H9 (cell line): ENCODE results near the gene IL21R. TPM values are rescaled to one million over a fixed set of nuclear protein-coding genes. Genes with fewer than 3 reads are reported as not detected.

Experiments
- DNase-seq: peaks from one replicate; pipeline ENCODE4 v3.0.0-alpha.2; 2017
- H2AFZ ChIP-seq: one replicate; pipeline ENCODE4 v1.6.1; 2013; ENCODE audit warnings: mild to moderate bottlenecking, low read length, control low read depth, moderate library complexity
- H2AK5ac ChIP-seq: 2 replicates; pipeline ENCODE4 v1.6.1; 2013; ENCODE audit warnings: low read length, control low read depth, mixed read lengths; ENCODE audit not compliant: insufficient read length
- H2BK120ac ChIP-seq: one replicate; pipeline ENCODE4 v1.6.1; 2013; ENCODE audit warnings: low read depth, mild to moderate bottlenecking, low read length, control low read depth, inconsistent platforms; ENCODE audit not compliant: poor library complexity, severe bottlenecking
- H2BK12ac ChIP-seq: 2 replicates; pipeline ENCODE4 v1.6.1; 2013; ENCODE audit warnings: low read length, control low read depth, mixed read lengths, low read depth; ENCODE audit not compliant: insufficient read length
- H2BK15ac ChIP-seq: 2 replicates; pipeline ENCODE4 v1.6.1; 2013; ENCODE audit warnings: low read depth, low read length, control low read depth
- H2BK20ac ChIP-seq: one replicate; pipeline ENCODE4 v1.6.1; 2013; ENCODE audit warnings: low read depth, mild to moderate bottlenecking, low read length, control low read depth, inconsistent platforms; ENCODE audit not compliant: poor library complexity, severe bottlenecking
- H2BK5ac ChIP-seq: 2 replicates; pipeline ENCODE4 v1.6.1; 2013; ENCODE audit warnings: low read length, control low read depth, mixed read lengths; ENCODE audit not compliant: insufficient read length
- H3K14ac ChIP-seq: 2 replicates; pipeline ENCODE4 v1.6.1; 2013; ENCODE audit warnings: low read length, control low read depth; ENCODE audit not compliant: insufficient read depth
- H3K18ac ChIP-seq: 2 replicates; pipeline ENCODE4 v1.6.1; 2013; ENCODE audit warnings: low read depth, mild to moderate bottlenecking, mixed read lengths, low read length, control low read depth; ENCODE audit not compliant: insufficient read length
- H3K23ac ChIP-seq: 2 replicates; pipeline ENCODE4 v1.6.1; 2013; ENCODE audit warnings: low read length, control low read depth, mixed read lengths, low read depth; ENCODE audit not compliant: insufficient read length
- H3K23me2 ChIP-seq: 2 replicates; pipeline ENCODE4 v1.6.1; 2013; ENCODE audit warnings: low read depth, mild to moderate bottlenecking, mixed read lengths, low read length, control low read depth; ENCODE audit not compliant: insufficient read length, poor library complexity, severe bottlenecking
- H3K27ac ChIP-seq: 2 replicates; pipeline ENCODE4 v1.5.1; 2013; ENCODE audit warnings: low read length, control low read depth, mixed read lengths, low read depth; ENCODE audit not compliant: insufficient read length
- H3K27me3 ChIP-seq: 2 replicates; pipeline ENCODE4 v1.6.1; 2013; ENCODE audit warnings: low read length, control low read depth, inconsistent platforms; ENCODE audit not compliant: insufficient read depth
- H3K4ac ChIP-seq: 2 replicates; pipeline ENCODE4 v1.6.1; 2013; ENCODE audit warnings: low read depth, mild to moderate bottlenecking, control low read depth, inconsistent platforms, low read length, moderate library complexity
- H3K4me1 ChIP-seq: 2 replicates; pipeline ENCODE4 v1.6.1; 2013; ENCODE audit warnings: low read length, control low read depth, inconsistent platforms; ENCODE audit not compliant: insufficient read depth
- H3K4me2 ChIP-seq: 2 replicates; pipeline ENCODE4 v1.6.1; 2013; ENCODE audit warnings: low read length, control low read depth, mixed read lengths; ENCODE audit not compliant: insufficient read length, insufficient read depth
- H3K56ac ChIP-seq: 2 replicates; pipeline ENCODE4 v1.6.1; 2013; ENCODE audit warnings: low read depth, mild to moderate bottlenecking, mixed read lengths, low read length, control low read depth; ENCODE audit not compliant: insufficient read length
- H3K79me1 ChIP-seq: 2 replicates; pipeline ENCODE4 v1.6.1; 2013; ENCODE audit warnings: low read depth, mild to moderate bottlenecking, moderate library complexity, low read length, control low read depth, inconsistent platforms; ENCODE audit not compliant: insufficient read depth, poor library complexity, severe bottlenecking
- H3K79me2 ChIP-seq: 2 replicates; pipeline ENCODE4 v1.6.1; 2013; ENCODE audit warnings: low read length, control low read depth, inconsistent platforms; ENCODE audit not compliant: insufficient read depth
- H3K9ac ChIP-seq: 2 replicates; pipeline ENCODE4 v1.6.1; 2013; ENCODE audit warnings: low read length, control low read depth, mixed read lengths; ENCODE audit not compliant: insufficient read length; ENCODE audit errors: extremely low read depth
- H3K9me3 ChIP-seq: one replicate; pipeline ENCODE4 v1.6.1; 2013; ENCODE audit warnings: low read depth, low read length, inconsistent platforms; ENCODE audit not compliant: control insufficient read depth
- H3T11ph ChIP-seq: one replicate; pipeline ENCODE4 v1.6.1; 2013; ENCODE audit warnings: mild to moderate bottlenecking, low read length, control low read depth, inconsistent platforms
- H4K20me1 ChIP-seq: one replicate; pipeline ENCODE4 v1.6.1; 2013; ENCODE audit not compliant: control insufficient read depth, insufficient read length, insufficient read depth
- H4K5ac ChIP-seq: 2 replicates; pipeline ENCODE4 v1.6.1; 2013; ENCODE audit warnings: low read depth, mild to moderate bottlenecking, mixed read lengths, low read length, control low read depth; ENCODE audit not compliant: insufficient read length
- H4K8ac ChIP-seq: replicated peaks from 2 replicates; pipeline ENCODE4 v1.6.1; 2013; ENCODE audit warnings: low read length, control low read depth, mixed read lengths, low read depth; ENCODE audit not compliant: insufficient read length
- H4K91ac ChIP-seq: 2 replicates; pipeline ENCODE4 v1.6.1; 2013; ENCODE audit warnings: low read depth, mild to moderate bottlenecking, moderate library complexity, mixed read lengths, low read length, control low read depth; ENCODE audit not compliant: insufficient read length
- H3K27ac Mint-ChIP-seq, 3 experiments: 2 replicates in 2 of 3; 3 replicates in 1 of 3; pipeline ENCODE4 v1.8.0; 2020 to 2021; ENCODE audit warnings: mixed read lengths in 3 of 3, mild to moderate bottlenecking in 1 of 3, moderate library complexity in 1 of 3
- H3K27me3 Mint-ChIP-seq: 2 replicates; pipeline ENCODE4 v1.8.0; 2021; ENCODE audit warnings: low read depth, mild to moderate bottlenecking, moderate library complexity, mixed read lengths
- H3K36me3 Mint-ChIP-seq, 3 experiments: 2 replicates in 2 of 3; 3 replicates in 1 of 3; pipeline ENCODE4 v1.8.0; 2020 to 2021; ENCODE audit warnings: low read depth in 3 of 3, mixed read lengths in 3 of 3; ENCODE audit not compliant: insufficient read depth in 1 of 3
- H3K4me1 Mint-ChIP-seq, 2 experiments: 2 replicates each; pipeline ENCODE4 v1.8.0; 2020; ENCODE audit warnings: mixed read lengths in 2 of 2
- H3K4me3 Mint-ChIP-seq, 2 experiments: 2 replicates in 1 of 2; 3 replicates in 1 of 2; pipeline ENCODE4 v1.8.0; 2020 to 2021; ENCODE audit warnings: mild to moderate bottlenecking in 2 of 2, mixed read lengths in 2 of 2, moderate library complexity in 1 of 2
- H3K9me3 Mint-ChIP-seq, 2 experiments: 2 replicates in 1 of 2; 3 replicates in 1 of 2; pipeline ENCODE4 v1.8.0; 2020; ENCODE audit warnings: mild to moderate bottlenecking in 2 of 2, mixed read lengths in 2 of 2, moderate library complexity in 1 of 2
- WGBS: extraction: QIAGEN DNeasy Blood & Tissue Kit; methylation state at CpG from one replicate; pipeline ENCODE4 v1.1.7; 2013; ENCODE audit warnings: missing lambda C conversion rate, low lambda C conversion rate, mixed read lengths; ENCODE audit not compliant: insufficient read length; ENCODE audit errors: extremely low coverage; 5-methylcytosine and 5-hydroxymethylcytosine counted together
- total RNA-seq: library from RNA; stranded (reverse); gene quantifications from 2 replicates; pipeline ENCODE4 v1.2.1, GENCODE V29; 2021
- TF ChIP-seq, protein P1 (sequence below): fragments of 200-600 bp; sonication (generic); conservative IDR thresholded peaks from 3 replicates; pipeline ENCODE4 v1.8.0; 2021; ENCODE audit warnings: antibody characterized with exemption, mild to moderate bottlenecking

IL21R gene
- total RNA-seq, 1 experiment from 2014 or later = 0.07 TPM

DNA sequence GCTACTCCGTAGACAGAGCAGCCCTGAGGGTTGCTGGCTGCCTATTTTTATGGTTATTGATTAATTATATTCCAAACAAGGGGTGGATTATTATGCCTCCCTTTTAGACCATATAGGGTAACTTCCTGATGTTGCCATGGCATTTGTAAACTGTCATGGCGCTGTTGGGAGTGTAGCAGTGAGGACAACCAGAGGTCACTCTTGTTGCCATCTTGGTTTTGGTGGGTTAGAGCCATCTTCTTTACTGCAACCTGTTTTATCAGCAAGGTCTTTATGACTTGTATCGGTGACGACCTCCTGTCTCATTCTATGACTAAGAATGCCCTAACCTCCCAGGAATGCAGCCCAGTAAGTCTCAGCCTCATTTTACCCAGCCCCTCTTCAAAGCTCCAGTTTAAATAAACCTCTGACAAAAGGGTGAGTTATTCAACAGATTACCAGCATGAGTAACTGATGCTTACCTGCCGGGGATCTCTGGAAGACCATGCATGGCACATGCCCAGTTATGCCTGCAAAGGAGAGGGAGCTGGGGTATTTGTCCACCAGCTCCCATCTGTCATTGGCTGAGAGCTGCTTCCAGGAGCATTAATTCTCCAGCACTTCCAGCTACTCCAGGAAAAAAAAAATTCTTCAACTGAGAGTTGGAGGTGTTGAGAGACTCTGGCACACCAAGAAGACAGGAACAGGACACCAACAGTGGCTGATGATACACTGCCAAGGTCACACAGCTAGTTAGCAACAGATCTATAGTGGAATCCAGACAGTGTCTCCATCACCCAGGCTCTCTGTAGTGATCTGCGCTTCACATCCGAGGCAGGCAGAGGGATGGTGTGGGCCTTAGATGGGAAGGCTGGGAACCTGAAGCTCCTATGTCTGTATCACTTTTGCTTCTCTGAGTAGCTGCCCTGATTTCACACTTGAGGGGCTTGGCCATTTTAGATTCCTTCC is 36.6 kb upstream of the IL21R start:
- Histone ChIP-seq H3K9ac (no peak overlapping the region), H3K9me3 (no peaks in the 10 kb centered on the region), H4K5ac (no peak overlapping the region), H2BK15ac (no peak overlapping the region), H2BK12ac (no peak overlapping the region), H3K23ac (no peak overlapping the region), H2AFZ (no peak overlapping the region), H3K79me2 (no peaks in the 10 kb centered on the region), H2BK20ac (no peak overlapping the region), H4K20me1 (no peaks in the 10 kb centered on the region), H2BK120ac (no peak overlapping the region), H3K18ac (no peak overlapping the region), H3K4ac (no peak overlapping the region), H2AK5ac (no peak overlapping the region), H4K8ac (no peak overlapping the region), H4K91ac (no peak overlapping the region), H3K4me1 (no peaks in the 10 kb centered on the region), H3K14ac (no peak overlapping the region), H3K4me2 (no peak overlapping the region), H2BK5ac (no peak overlapping the region), H3K27me3 (no peaks in the 10 kb centered on the region), H3K23me2 (no peaks in the 10 kb centered on the region), H3T11ph (no peak overlapping the region), H3K56ac (no peak overlapping the region), H3K79me1 (no peaks in the 10 kb centered on the region), H3K27ac (no peak overlapping the region)
- TF ChIP-seq, protein P1, sequence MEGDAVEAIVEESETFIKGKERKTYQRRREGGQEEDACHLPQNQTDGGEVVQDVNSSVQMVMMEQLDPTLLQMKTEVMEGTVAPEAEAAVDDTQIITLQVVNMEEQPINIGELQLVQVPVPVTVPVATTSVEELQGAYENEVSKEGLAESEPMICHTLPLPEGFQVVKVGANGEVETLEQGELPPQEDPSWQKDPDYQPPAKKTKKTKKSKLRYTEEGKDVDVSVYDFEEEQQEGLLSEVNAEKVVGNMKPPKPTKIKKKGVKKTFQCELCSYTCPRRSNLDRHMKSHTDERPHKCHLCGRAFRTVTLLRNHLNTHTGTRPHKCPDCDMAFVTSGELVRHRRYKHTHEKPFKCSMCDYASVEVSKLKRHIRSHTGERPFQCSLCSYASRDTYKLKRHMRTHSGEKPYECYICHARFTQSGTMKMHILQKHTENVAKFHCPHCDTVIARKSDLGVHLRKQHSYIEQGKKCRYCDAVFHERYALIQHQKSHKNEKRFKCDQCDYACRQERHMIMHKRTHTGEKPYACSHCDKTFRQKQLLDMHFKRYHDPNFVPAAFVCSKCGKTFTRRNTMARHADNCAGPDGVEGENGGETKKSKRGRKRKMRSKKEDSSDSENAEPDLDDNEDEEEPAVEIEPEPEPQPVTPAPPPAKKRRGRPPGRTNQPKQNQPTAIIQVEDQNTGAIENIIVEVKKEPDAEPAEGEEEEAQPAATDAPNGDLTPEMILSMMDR = no peak
- no peak overlapping the region for H3K4me3 Mint-ChIP-seq
- DNase-seq = no peak
- H3K4me1 Mint-ChIP-seq = peaks cover 7 to 9% of the 10 kb centered on the region in 2 experiments
- H3K27ac Mint-ChIP-seq = peak overlapping the region in 2 of 3 experiments; percentile 31 to 57; a peak in 3 of 7 replicates
- H3K36me3 Mint-ChIP-seq = peaks cover 7 to 28% (median 7%) of the 10 kb centered on the region in 3 experiments; a peak in 4 of 7 replicates
- H3K9me3 Mint-ChIP-seq = no peaks in the 10 kb centered on the region
- no peaks in the 10 kb centered on the region; the same call in 1 of the 2 replicates for H3K27me3 Mint-ChIP-seq
- WGBS = no CpG with 5 or more reads among the region's 7 CpGs
